GM19043 (cell line): ENCODE data around the gene CAB39.

Experiments
- ATAC-seq: cut with Tn5 transposase; IDR thresholded peaks from one replicate; pipeline ENCODE4 v1.9.1; 2021; ENCODE audit warnings: low read depth; ENCODE audit not compliant: unreplicated experiment

The CAB39 gene

DNA sequence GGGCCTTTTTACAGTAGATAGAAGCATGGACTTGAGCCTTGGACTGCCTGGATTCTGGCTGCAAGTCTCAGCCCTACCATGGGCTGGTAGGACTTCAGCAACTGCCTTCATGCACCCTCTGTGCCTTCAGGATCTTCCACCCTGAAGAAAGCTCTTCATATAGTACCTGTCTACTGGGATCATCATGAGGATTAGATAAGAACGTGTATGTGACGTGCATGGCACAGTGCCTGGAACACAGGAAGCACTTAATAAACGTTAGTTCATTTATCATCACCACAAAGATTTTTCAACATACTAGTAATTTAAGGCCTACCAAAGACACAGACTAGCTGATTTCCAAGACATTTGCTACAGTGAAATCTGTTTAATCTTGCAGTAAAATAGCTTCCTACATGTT lies 98.9 kb downstream of the CAB39 start:
- ATAC-seq = no peak

DNA sequence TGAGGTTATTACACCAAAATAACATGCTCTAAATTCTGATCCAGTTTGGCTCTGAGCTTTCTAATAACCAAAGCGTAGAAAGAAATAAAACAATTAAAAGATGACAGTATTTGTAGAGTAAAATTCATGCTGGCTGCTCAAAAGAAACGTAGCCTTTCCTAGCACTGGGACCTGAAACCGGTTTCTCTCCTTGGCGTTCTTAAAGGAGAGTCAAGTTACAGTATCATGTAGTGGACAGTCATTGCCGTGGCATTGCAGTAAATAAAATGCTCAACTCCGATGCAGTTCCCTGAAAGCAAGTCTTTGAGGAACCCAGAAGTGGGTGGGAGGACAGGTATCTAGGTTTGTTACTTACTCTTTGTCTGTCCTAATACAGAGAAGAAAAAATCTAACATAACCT lies 99.4 kb downstream of the CAB39 start:
- ATAC-seq = no peak

DNA sequence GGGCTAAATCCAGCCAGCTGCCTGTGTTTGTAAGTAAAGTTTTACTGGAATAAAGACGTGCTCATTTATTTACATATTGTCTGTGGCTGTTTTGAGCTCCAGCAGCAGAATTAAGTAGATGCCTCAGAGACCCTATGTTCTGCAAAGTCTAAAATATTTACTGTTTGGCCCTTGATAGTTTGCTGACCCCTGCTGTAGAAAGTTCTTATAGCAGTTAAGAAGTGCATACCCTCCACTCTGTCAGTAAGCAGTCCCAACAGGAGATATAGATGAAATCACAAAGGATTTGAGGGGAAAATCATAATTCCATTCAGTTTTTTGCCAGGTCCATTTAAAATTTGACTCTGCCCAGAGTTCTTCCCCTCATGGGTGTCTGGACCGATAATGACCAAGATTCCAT lies 102.0 kb downstream of the CAB39 start:
- no peak for ATAC-seq

DNA sequence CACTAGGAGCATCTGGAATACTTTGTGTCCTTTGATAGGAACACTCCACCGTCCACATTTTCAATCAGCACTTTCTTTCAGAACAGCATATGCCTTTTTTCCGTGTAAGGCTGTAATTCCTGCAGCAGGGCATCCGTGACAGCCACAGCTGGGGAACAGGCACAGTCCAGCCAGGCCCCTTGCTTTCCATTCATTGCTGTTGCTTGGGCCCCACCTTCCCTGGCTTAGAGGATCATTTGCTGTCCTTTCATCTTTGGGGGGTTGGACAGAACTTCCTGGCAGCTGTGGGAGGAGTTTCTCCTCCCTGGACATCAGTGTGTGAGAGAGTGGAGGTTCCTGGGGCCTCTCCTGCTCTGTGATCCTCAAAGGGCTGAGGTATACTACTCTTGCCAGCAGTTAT lies 102.4 kb downstream of the CAB39 start:
- no peak for ATAC-seq

DNA sequence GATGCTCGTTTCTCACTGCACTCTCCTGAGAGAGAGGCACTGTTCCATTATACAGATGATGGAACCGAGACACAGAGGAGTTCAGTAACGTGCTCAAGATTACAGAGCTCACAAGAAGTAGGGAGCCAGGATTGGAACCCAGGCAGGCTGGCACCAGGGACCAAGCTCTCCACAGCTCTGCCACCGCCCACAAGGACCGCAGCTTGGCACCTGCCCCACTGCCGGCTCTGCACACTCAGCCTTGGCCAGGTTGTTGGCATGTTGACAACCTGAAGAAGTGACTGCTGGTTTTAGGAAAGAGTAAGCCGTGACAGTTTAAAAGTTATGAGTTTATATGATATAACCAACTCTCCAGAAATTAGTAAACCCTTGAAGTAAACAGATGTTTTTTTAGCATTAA lies 104.1 kb downstream of the CAB39 start:
- no peak for ATAC-seq

DNA sequence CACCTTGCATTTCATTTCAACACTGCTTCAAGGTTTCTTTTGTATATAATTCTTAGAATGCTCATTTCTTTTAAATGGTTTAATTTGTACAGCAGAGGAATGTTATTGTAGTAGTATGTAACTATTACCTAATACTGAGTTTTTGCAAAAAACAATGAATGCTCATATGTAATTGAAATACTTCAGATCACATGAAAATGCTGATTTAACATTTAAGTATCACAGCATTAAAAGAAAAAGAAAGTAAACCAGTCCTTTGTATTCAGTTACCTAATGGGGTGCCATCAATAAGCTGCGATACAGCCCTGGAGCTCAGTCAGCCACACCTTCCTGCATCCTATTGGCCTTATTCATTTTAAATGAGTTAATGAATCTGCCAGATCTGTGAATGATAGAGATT lies 106.8 kb downstream of the CAB39 start:
- no peak for ATAC-seq

DNA sequence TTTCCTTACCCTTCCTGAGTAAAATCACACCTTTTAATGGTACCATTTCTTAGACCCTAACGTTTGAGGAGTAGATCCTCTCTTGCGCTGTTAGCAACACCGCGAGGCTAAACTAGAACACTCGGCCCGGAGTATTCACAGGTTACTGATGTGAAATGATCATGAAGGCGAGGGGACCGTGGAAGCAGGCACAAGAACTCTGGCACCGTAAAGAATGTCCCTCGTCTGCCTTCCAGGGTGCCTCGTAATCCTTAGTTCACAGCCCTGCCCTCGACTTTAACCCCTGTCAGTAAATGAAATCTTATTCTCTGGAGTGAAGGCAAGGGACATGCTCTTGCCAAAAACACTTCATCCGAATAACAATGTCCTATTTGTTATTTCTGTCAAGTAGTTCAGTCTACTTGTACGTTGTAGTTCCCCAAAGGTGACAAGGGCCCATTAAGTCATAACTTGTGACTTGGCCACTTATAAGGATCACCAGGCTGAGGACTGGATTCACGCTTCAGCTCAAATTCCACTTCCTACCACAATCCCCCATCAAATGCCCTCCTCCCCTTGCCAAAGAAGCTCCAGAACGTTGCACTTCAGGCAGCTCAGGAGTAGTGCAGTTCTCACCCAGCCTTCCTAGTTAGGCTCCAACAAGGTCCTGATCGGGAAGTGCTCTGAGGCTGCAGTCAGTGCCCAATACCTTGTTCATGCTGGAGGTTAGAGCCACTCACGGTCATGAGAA lies 108.8 kb downstream of the CAB39 start:
- no peak for ATAC-seq

DNA sequence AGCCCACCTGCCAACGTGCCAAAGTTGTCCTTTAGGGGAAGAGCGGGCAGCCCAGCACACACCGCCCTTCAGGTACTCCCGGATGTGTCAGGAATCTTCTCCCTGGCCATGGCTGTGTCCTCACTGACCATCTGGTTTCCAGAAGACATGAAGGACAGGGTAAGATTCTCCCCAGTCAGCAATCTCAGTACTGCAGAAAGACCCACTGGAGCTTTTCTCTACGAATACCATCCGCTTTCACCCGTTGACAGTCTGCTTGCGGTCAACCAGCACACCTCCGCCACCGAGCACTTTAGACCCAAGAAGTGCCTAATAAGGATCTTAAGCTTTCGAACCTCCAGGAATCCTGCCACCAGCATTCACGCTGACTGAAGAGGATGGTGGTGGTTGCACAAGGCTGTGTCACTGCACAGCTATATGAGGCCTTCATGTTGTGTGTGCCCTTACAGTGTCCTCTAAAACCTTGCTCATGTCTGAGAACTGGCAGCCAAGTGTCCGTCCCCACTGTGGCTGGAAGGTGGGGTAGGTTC lies 109.4 kb downstream of the CAB39 start:
- no peak for ATAC-seq

DNA sequence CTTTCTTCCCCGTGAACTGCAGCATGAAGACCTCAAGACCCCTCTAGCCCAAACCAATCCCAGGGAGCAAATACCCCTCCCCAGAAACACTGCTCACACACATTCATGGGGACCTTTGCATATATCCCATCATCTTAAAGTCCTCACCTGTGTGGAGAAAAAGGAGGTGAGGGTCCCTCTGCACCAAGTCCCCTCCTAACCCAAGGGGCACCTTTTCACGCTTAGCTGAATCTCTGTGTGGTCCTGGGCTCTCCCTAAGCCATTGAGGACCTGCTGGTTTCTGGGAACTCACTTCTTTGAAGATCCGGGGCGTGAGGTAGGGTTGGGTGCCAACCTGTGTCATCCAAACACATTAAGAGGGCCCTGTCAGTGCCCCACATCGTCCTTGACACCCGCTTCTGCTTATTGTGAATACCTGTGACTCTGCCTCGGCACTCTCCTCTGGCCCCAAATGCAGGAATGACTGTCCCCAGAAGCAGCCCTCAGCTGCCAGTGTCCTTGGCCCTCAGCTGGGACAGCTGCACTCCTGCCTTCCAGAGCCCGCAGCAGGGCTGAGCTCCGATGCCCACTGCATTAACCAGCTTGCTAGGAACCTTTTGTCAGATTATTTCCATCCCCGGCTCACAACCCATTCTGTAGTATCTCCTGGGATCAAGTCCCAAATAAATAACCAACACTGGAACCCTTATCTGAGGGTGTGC lies 110.8 kb downstream of the CAB39 start:
- no peak for ATAC-seq

DNA sequence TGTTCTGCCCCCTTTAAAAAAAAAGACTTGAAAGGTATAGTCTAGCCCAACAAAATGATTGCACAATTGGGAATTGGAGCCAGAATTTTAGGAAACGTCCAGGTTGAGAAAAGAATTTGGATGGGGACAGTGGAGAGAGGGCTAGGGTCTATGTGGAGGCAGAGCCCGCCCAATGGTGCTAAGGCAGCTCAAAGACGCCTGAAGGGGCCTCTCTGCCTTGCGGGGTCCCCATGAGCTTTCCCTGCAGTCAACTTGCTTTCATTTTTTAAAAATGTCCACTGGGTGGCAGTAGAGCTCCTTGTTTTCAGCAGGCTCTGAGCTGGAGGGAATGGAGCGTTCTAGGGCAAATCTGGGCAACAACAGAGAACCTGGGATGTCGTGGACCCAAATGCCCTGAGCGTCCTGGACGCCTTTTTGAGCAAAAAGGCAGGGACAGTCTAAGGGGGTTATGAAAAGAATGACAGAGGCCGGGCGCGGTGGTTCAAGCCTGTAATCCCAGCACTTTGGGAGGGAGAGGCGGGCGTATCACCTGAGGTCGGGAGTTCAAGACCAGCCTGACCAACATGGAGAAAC lies 111.8 kb downstream of the CAB39 start:
- no peak for ATAC-seq

DNA sequence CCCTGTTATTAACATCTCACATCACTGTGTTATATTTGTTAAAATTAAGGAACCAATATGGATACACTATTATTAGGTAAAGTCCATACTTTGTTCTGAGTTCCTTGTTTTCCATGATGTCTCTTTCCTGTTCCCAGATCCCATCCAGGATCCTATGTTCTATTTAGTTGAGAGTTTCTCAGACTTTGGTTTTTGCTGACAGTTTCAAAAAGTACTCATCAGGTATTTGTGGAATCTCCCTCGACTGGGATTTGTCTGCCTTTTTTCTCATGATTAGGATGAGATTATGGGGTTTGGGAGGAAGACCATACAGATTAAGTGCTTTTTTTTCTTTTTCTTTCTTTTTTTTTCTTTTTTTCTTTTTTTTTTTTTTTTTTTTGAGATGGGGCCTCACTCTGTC lies 112.7 kb downstream of the CAB39 start:
- ATAC-seq = no peak

DNA sequence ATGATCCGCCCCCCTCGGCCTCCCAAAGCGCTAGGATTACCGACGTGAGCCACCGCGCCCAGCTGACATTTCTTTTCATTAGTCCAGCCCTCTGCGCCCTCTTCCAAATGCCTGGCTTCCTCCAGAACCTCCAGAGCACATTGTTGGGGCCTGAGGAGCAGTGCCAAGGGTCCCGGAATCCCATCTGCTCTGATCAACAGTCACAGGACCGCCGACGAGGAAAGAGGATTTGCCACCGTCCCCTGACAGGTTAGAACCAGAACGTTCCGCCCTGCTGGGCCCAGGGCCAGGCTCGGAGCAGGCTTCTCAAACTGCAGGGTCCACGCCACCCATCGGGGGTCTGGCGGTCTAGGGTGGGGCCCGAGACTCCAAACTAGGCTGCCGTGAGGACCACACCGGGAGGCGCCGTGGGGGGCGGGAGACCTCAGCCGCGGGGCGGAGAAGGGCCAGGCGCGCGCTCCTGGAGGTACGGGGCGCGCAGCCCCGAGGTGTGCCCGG lies 115.2 kb downstream of the CAB39 start:
- ATAC-seq = no peak

DNA sequence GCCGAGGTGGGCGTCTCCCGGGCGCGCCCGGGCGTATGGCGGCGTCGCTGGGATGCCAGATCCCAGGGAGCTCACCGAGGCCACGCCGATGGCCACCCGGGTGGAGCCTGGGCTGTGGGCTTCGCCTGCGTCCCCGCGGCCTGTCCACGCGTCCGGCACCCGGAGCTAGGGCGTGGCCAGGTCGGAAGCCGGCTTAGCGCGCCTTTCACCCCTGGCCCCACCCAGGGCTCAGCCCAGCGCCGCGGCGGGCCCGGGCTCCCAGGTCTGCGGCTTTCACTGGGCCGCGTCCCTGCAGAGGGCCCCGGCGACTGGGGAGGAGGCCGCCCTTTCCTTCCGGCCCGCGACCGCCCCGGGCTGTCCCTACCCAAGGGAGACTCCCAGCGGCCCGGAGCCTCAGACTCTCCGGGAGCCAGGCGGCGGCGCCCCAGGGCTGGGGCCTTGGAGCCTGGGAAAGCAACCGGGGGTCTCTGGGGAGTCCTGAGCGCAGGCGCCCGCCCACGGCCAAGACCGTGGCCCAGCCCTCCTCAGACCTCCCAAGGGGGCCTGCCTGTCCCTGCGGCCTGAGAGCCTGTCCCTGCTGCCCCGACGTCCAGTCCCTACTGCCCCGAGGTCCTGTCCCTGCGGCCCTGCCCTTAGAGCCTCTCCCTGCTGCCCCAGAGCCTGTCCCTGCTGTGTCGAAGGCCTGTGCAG lies 115.8 kb downstream of the CAB39 start:
- peak; percentile 49 for ATAC-seq

DNA sequence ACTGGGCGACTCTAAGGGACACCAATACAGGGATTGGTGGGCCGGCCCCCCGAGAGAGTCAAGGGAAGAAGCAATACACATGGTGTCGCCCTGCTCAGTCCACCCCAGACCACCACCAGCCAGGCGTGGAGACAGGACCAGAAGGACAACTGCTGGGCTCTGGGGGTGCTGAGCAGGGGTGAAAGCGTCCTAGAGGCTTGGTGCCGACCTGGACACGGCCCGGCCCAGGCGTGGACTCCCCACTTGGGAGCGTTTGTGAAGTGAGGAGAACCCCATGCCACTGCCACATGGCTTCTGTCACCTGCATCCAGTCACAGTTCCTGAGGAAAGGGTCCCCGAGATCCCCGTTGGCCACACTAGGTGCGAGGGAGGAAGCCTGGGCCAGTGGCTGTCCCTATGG lies 116.7 kb downstream of the CAB39 start:
- no peak for ATAC-seq

DNA sequence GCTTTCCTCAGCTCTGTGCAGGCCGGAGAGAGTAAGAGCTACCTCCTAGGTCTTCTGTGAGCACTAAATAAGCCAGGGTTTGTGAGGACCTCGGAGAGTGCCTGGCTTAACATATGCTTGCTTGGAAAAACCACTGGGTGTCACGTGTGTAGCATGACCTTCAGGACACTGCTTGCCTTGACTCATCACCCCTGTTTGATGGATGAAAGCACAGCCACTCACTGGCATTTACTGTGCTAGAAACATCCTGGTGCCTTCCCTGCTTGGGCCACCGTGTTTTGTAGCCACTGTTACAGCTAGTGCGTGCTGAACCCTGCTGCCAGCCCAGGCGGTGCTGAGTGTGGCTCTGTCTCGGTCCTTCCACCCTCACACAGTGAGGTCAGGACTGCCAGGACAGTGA lies 117.3 kb downstream of the CAB39 start:
- ATAC-seq = no peak

DNA sequence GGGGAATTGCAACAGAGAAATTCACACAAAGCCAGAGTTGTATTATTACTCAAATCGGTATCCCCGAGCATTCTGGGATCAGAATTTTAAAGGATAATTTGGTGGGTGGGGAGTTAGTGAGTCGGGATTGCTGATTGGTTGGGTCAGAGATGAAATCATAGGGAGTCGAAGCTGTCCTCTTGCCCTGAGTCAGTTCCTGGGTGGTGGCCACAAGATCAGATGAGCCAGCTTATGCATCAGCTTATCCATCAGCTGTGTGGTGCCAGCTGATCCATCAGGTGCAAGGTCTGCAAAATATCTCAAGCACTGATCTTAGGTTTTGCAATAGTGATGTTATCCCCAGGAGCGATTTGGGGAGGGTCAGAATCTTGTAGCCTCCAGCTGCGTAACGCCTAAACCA lies 117.8 kb downstream of the CAB39 start:
- no peak for ATAC-seq

DNA sequence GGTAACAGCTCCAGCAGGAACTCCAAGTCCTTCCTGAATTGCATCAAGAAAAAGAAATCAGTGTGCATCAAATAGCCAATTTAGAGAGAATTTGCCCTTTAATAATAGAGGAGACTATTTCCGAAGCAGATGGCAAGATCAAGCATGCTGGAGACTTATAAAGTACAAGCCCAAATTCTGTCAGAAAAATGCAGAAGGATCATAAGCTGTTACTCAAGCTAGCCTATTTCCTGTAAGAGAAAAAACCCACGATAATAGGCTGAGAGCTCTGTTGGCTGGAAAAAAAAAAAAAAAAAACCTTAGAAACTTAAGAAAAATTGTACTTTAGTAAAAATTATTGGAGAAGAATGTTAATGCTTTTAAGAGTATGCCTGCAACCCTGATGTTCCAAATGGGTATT lies 127.7 kb downstream of the CAB39 start:
- ATAC-seq = no peak

DNA sequence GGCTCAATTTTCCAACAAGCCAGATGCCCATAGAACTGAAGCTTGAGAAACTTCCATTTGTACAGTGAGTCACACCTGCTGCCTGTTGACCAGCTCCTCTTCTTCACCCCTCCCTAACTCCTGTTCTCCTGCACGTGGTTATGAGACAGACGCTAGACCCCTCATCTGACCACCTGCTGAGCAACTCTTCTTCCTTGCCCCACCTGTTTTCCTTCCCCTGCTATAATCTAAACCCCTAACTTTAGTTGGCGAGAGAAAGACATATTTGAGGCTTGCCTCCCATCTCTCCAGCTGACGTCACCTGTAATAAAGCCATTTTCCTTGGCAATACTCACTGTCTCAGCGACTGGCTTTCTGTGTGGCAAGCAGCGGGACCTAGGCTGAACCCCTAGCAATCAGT lies 129.8 kb downstream of the CAB39 start:
- ATAC-seq = no peak

DNA sequence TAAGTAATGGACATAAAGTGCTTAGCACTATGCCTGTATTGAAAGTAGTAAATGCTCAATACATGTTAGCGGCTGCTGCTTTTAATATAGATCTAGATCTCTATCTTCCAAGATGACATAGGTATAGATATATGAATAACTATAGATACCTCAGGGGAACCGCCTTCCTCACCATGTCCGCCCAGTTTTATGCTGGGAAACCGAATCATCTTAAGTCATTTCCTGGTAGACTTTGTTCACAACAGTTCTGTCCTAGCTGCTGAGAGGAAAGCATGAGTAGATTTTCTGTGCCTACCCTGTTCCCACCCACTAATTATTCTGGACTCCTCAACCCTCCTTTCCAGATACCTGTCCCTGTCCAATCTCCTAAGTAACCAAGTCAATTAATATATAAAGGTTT lies 130.5 kb downstream of the CAB39 start:
- ATAC-seq = no peak

DNA sequence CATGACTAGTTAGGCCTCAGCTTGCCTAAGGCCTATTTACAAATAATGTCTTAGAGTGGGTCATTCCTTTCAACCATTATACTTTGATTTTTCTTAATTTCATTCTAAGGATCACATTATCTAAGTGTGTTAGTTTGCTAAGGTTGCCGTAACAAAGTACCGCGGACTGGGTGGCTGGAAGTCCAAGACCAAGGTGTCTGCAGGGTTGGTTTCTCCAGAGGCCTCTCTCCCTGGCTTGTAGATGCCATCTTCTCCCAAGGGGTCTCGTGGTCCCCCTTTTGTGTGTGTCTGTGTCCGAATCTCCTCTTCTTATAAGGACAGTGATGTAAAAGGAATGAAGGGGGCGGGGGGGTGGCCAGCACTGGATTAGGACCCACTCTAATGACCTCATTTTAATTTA lies 133.7 kb downstream of the CAB39 start:
- no peak for ATAC-seq

DNA sequence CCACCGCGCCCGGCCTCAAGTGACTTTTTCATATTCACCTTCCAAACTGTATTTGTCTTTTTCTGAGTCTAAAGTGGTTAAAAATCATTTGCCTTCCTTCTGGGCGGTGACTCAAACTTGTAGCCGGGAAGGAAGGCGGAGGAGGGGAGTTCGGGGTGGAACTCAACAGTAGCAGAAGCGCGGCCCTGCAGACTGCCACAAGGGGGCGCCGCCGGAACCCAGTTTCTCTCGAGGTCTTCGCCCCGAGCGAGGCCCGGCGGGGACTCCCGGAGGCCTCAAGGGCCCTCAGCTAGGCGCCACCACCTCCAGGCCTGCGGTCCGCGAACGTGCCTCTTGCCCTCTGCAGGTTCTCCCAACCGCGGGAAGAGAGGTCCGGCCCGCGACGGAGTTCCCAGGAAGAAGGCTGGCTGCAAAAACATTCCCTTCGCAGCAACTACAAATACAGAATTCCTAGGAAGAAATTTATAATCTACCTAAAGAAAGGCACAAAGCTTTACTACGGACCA lies 135.3 kb downstream of the CAB39 start:
- ATAC-seq = peak; percentile 89
